HG02870 (cell line): ENCODE data around the gene GPR179.

Source experiments
- ATAC-seq: cut with Tn5 transposase; IDR thresholded peaks from one replicate; pipeline ENCODE4 v1.9.1; 2021; ENCODE audit warnings: mild to moderate bottlenecking, moderate library complexity; ENCODE audit not compliant: unreplicated experiment

The GPR179 gene

GRCh38 chr17:38343608-38344419 lies at the start of gene GPR179:
Gene GPR179 (minus strand): TSS chr17:38343956. CDS start chr17:38343789, 167 bp downstream.
- ATAC-seq: no peak

GRCh38 chr17:38379448-38379847 lies 35.7 kb upstream of the GPR179 start:
- no peak for ATAC-seq

- no peak for ATAC-seq
Measured at GRCh38 chr17:38369124-38369886, 25.5 kb upstream of the GPR179 start.

- ATAC-seq: no peak
Measured at GRCh38 chr17:38364741-38365140, 21.0 kb upstream of the GPR179 start.

GRCh38 chr17:38363016-38363415 lies 19.3 kb upstream of the GPR179 start:
- no peak for ATAC-seq

- no peak for ATAC-seq
Measured at GRCh38 chr17:38361694-38362465, 18.1 kb upstream of the GPR179 start.

- no peak for ATAC-seq
Measured at GRCh38 chr17:38358586-38359513, 15.1 kb upstream of the GPR179 start.

- ATAC-seq: no peak
Measured at GRCh38 chr17:38357486-38358123, 13.8 kb upstream of the GPR179 start.

GRCh38 chr17:38355251-38355650 lies 11.5 kb upstream of the GPR179 start:
- ATAC-seq: no peak

GRCh38 chr17:38354466-38354865 lies 10.7 kb upstream of the GPR179 start:
- no peak for ATAC-seq

- no peak for ATAC-seq
Measured at GRCh38 chr17:38353668-38354067, 9.9 kb upstream of the GPR179 start.

- ATAC-seq: no peak
Measured at GRCh38 chr17:38353086-38353604, 9.4 kb upstream of the GPR179 start.

GRCh38 chr17:38352245-38353085 lies 8.7 kb upstream of the GPR179 start:
- ATAC-seq: peak; percentile 17

GRCh38 chr17:38351412-38352222 lies 7.9 kb upstream of the GPR179 start, which contains the start of gene SOCS7:
Gene SOCS7 (plus strand): TSS chr17:38351844. CDS start chr17:38352053, 209 bp downstream.
- ATAC-seq: peak; percentile 75

- no peak for ATAC-seq
Measured at GRCh38 chr17:38350035-38350434, 6.3 kb upstream of the GPR179 start.

- no peak for ATAC-seq
Measured at GRCh38 chr17:38349097-38349730, 5.5 kb upstream of the GPR179 start.

- no peak for ATAC-seq
Measured at GRCh38 chr17:38345743-38346142, 2.0 kb upstream of the GPR179 start.
